Measurements from ENCODE around the gene HBB. TPM values are rescaled to one million over a fixed set of nuclear protein-coding genes. Genes with fewer than 3 reads are reported as not detected.

Gene HBB
- total RNA-seq, 1 experiment from 2014 or later, result not detected

DNA sequence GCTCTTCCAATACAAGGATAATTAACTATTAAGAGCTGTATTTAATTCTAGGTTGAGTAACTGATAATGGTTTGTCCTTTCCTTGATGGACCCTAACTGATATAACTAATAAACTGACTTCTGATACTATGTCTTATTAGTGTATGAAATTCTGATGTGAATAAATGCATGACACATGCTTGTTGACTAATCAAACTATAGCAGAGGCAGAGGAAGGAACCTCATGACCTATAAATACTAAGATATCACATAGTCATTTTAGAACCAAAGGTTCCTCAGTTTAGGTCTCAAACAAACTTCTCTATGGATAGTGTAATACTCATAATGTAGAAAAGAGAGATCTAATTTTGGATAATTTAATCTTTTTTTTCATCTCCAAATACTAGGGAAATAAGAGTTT, 12.2 kb upstream of the HBB start:
- H3K4me1 ChIP-seq (ENCODE audit: insufficient read depth, low read length), result no peaks in the 10 kb centered on the region
- no peak overlapping the region for H4K5ac ChIP-seq (ENCODE audit: insufficient read length, low read depth, low read length)
- H3K36me3 Mint-ChIP-seq (ENCODE audit: insufficient read depth in 1 of 3, low read depth in 3 of 3), result no peaks in the 10 kb centered on the region
- H2AFZ ChIP-seq (ENCODE audit: low read length), result no peak overlapping the region
- no peak overlapping the region for H2BK12ac ChIP-seq (ENCODE audit: insufficient read length, low read depth, low read length)
- H3K18ac ChIP-seq (ENCODE audit: insufficient read length, low read depth, low read length), result no peak overlapping the region
- no peak overlapping the region for H3K27ac Mint-ChIP-seq
- no peak overlapping the region for H3K4me2 ChIP-seq (ENCODE audit: insufficient read depth, insufficient read length, low read length)
- no peak overlapping the region for H2AK5ac ChIP-seq (ENCODE audit: insufficient read length, low read length)
- no peaks in the 10 kb centered on the region for H3K27me3 ChIP-seq (ENCODE audit: insufficient read depth, low read length)
- H3K56ac ChIP-seq (ENCODE audit: insufficient read length, low read depth, low read length), result no peak overlapping the region
- no peaks in the 10 kb centered on the region for H3K79me1 ChIP-seq (ENCODE audit: insufficient read depth, low read depth, low read length, poor library complexity, severe bottlenecking)
- H3K9me3 Mint-ChIP-seq, result no peaks in the 10 kb centered on the region
- DNase-seq, result no peak
- no peak overlapping the region for H2BK15ac ChIP-seq (ENCODE audit: low read depth, low read length)
- H2BK5ac ChIP-seq (ENCODE audit: insufficient read length, low read length), result no peak overlapping the region
- peaks cover 6% of the 10 kb centered on the region for H3K27me3 Mint-ChIP-seq (ENCODE audit: low read depth)
- no peaks in the 10 kb centered on the region for H3K79me2 ChIP-seq (ENCODE audit: insufficient read depth, low read length)
- H3K14ac ChIP-seq (ENCODE audit: insufficient read depth, low read length), result no peak overlapping the region
- H4K8ac ChIP-seq (replicated peaks; ENCODE audit: insufficient read length, low read depth, low read length), result no peak overlapping the region
- H4K20me1 ChIP-seq (ENCODE audit: control insufficient read depth, insufficient read depth, insufficient read length), result no peaks in the 10 kb centered on the region
- TF ChIP-seq, protein P1, sequence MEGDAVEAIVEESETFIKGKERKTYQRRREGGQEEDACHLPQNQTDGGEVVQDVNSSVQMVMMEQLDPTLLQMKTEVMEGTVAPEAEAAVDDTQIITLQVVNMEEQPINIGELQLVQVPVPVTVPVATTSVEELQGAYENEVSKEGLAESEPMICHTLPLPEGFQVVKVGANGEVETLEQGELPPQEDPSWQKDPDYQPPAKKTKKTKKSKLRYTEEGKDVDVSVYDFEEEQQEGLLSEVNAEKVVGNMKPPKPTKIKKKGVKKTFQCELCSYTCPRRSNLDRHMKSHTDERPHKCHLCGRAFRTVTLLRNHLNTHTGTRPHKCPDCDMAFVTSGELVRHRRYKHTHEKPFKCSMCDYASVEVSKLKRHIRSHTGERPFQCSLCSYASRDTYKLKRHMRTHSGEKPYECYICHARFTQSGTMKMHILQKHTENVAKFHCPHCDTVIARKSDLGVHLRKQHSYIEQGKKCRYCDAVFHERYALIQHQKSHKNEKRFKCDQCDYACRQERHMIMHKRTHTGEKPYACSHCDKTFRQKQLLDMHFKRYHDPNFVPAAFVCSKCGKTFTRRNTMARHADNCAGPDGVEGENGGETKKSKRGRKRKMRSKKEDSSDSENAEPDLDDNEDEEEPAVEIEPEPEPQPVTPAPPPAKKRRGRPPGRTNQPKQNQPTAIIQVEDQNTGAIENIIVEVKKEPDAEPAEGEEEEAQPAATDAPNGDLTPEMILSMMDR (conservative IDR thresholded peaks at IDR 0.05), result no peak
- H3K9ac ChIP-seq (ENCODE audit: extremely low read depth, insufficient read length, low read length), result no peak overlapping the region
- H3K23ac ChIP-seq (ENCODE audit: insufficient read length, low read depth, low read length), result no peak overlapping the region
- no peak overlapping the region for H3K27ac ChIP-seq (ENCODE audit: insufficient read length, low read depth, low read length)
- H3K23me2 ChIP-seq (ENCODE audit: insufficient read length, low read depth, low read length, poor library complexity, severe bottlenecking), result no peaks in the 10 kb centered on the region
- H4K91ac ChIP-seq (ENCODE audit: insufficient read length, low read depth, low read length), result no peak overlapping the region
- H3T11ph ChIP-seq (ENCODE audit: low read length), result no peak overlapping the region
- no peaks in the 10 kb centered on the region for H3K4me1 Mint-ChIP-seq
- no peak overlapping the region for H2BK20ac ChIP-seq (ENCODE audit: low read depth, low read length, poor library complexity, severe bottlenecking)
- H3K4me3 Mint-ChIP-seq, result no peak overlapping the region
- H3K4ac ChIP-seq (ENCODE audit: low read depth, low read length), result no peak overlapping the region
- no peaks in the 10 kb centered on the region for H3K9me3 ChIP-seq (ENCODE audit: control insufficient read depth, low read depth, low read length)
- no peak overlapping the region for H2BK120ac ChIP-seq (ENCODE audit: low read depth, low read length, poor library complexity, severe bottlenecking)

All from H9 (cell line).